BLaER1 treated with 17β-estradiol and CSF1 and Interleukin-3, amounts not matched to agents 10 nM and 100 nM (cell line): ENCODE measurements around the gene PRDM11.

Source experiments
- H3K27ac ChIP-seq, 11 experiments: shearing (Covaris generic); formaldehyde crosslinking; 2 replicates each; pipeline ENCODE4 v1.8.1; 2022
- H3K27me3 ChIP-seq, 11 experiments: shearing (Covaris generic); formaldehyde crosslinking; 2 replicates each; pipeline ENCODE4 v1.8.1; 2022
- H3K36me3 ChIP-seq, 11 experiments: shearing (Covaris generic); formaldehyde crosslinking; 2 replicates each; pipeline ENCODE4 v1.8.1; 2022
- H3K4me1 ChIP-seq, 10 experiments: shearing (Covaris generic); formaldehyde crosslinking; 2 replicates each; pipeline ENCODE4 v1.8.1; 2022
- H3K4me2 ChIP-seq, 11 experiments: shearing (Covaris generic); formaldehyde crosslinking; 2 replicates each; pipeline ENCODE4 v1.8.1; 2022
- H3K4me3 ChIP-seq, 10 experiments: shearing (Covaris generic); formaldehyde crosslinking; 2 replicates each; pipeline ENCODE4 v1.8.1; 2022
- H3K9ac ChIP-seq, 11 experiments: shearing (Covaris generic); formaldehyde crosslinking; 2 replicates each; pipeline ENCODE4 v1.8.1; 2022
- H3K9me3 ChIP-seq, 11 experiments: shearing (Covaris generic); formaldehyde crosslinking; replicated peaks in 1 of 11; 2 replicates each; pipeline ENCODE4 v1.8.1; 2022
- H4K20me1 ChIP-seq, 11 experiments: shearing (Covaris generic); formaldehyde crosslinking; 2 replicates each; pipeline ENCODE4 v1.8.1; 2022
- Cebpa-rat ChIP-seq, 11 experiments: shearing (Covaris generic); IDR thresholded peaks; 2 replicates each; pipeline ENCODE4 v1.8.1; 2022

The PRDM11 gene

GRCh38 chr11:45104790-45105084 is 41.7 kb upstream of the PRDM11 start:
- Histone ChIP-seq H3K4me1 (peaks cover 31 to 59% (median 47%) of the 10 kb centered on the region in 10 experiments), H4K20me1 (peaks cover 0 to 10% (median 0%) of the 10 kb centered on the region in 11 experiments; a peak in 2 of 22 replicates)

GRCh38 chr11:45105233-45105983 is 41.0 kb upstream of the PRDM11 start:
- TF ChIP-seq Cebpa-rat (IDR thresholded peaks at IDR 0.05), result no peak
- Histone ChIP-seq H4K20me1 (peaks cover 0 to 10% (median 0%) of the 10 kb centered on the region in 11 experiments; a peak in 2 of 22 replicates), H3K27me3 (no peaks in the 10 kb centered on the region; a peak in 1 of 22 replicates), H3K4me3 (no peak overlapping the region), H3K4me2 (peak overlapping the region in 9 of 11 experiments; percentile 2 to 38 (median 20); a peak in 12 of 22 replicates), H3K27ac (no peak overlapping the region), H3K4me1 (peaks cover 30 to 52% (median 40%) of the 10 kb centered on the region in 10 experiments), H3K9ac (0 out of 22 replicates have a peak overlapping the region, but pooled peaks of 1 of the 11 experiments have one; percentile 14), H3K9me3 (no peaks in the 10 kb centered on the region), H3K36me3 (no peaks in the 10 kb centered on the region)

More at GRCh38 chr11:45104790-45105084, 41.7 kb upstream of the PRDM11 start:
- Histone ChIP-seq H3K4me3 (no peak overlapping the region), H3K9me3 (no peaks in the 10 kb centered on the region), H3K9ac (0 out of 22 replicates have a peak overlapping the region, but pooled peaks of 2 of the 11 experiments have one; percentile 4 to 14), H3K27ac (no peak overlapping the region), H3K4me2 (peak overlapping the region in 1 of 11 experiments; percentile 32; a peak in 1 of 22 replicates), H3K27me3 (no peaks in the 10 kb centered on the region; a peak in 1 of 22 replicates), H3K36me3 (no peaks in the 10 kb centered on the region)
- no peak for TF ChIP-seq Cebpa-rat (IDR thresholded peaks at IDR 0.05)

GRCh38 chr11:45105984-45106375 is 40.5 kb upstream of the PRDM11 start:
- TF ChIP-seq Cebpa-rat (IDR thresholded peaks at IDR 0.05), result no peak
- Histone ChIP-seq H3K27me3 (no peaks in the 10 kb centered on the region; a peak in 1 of 22 replicates), H3K4me3 (no peak overlapping the region), H3K36me3 (no peaks in the 10 kb centered on the region), H3K9me3 (no peaks in the 10 kb centered on the region), H3K9ac (no peak overlapping the region), H3K4me1 (peaks cover 26 to 47% (median 35%) of the 10 kb centered on the region in 10 experiments), H4K20me1 (peaks cover 0 to 10% (median 0%) of the 10 kb centered on the region in 11 experiments; a peak in 2 of 22 replicates), H3K4me2 (peak overlapping the region in 8 of 11 experiments; percentile 1 to 38 (median 13); a peak in 9 of 22 replicates), H3K27ac (no peak overlapping the region)

GRCh38 chr11:45106440-45106839 is 40.0 kb upstream of the PRDM11 start:
- H3K4me1 ChIP-seq, result peaks cover 21 to 47% (median 33%) of the 10 kb centered on the region in 10 experiments
- H3K4me3 ChIP-seq, result no peak overlapping the region
- H3K9ac ChIP-seq, result 0 out of 22 replicates have a peak overlapping the region, but pooled peaks of 1 of the 11 experiments have one; percentile 35
- no peak overlapping the region for H3K27ac ChIP-seq
- no peak for TF ChIP-seq Cebpa-rat (IDR thresholded peaks at IDR 0.05)
- no peaks in the 10 kb centered on the region for H3K36me3 ChIP-seq
- H3K4me2 ChIP-seq, result peak overlapping the region in 1 of 11 experiments; percentile 15; a peak in 1 of 22 replicates
- H3K27me3 ChIP-seq, result no peaks in the 10 kb centered on the region; a peak in 1 of 22 replicates
- no peaks in the 10 kb centered on the region for H3K9me3 ChIP-seq
- H4K20me1 ChIP-seq, result peaks cover 0 to 10% (median 0%) of the 10 kb centered on the region in 11 experiments; a peak in 2 of 22 replicates

GRCh38 chr11:45107029-45107428 is 39.4 kb upstream of the PRDM11 start:
- H3K4me2 ChIP-seq, result 0 out of 22 replicates have a peak overlapping the region, but pooled peaks of 1 of the 11 experiments have one; percentile 15
- no peak overlapping the region for H3K4me3 ChIP-seq
- peaks cover 20 to 46% (median 32%) of the 10 kb centered on the region in 10 experiments for H3K4me1 ChIP-seq
- H3K27ac ChIP-seq, result no peak overlapping the region
- no peaks in the 10 kb centered on the region; a peak in 1 of 22 replicates for H3K27me3 ChIP-seq
- no peaks in the 10 kb centered on the region for H3K36me3 ChIP-seq
- peaks cover 0 to 10% (median 0%) of the 10 kb centered on the region in 11 experiments; a peak in 2 of 22 replicates for H4K20me1 ChIP-seq
- TF ChIP-seq Cebpa-rat (IDR thresholded peaks at IDR 0.05), result no peak
- H3K9me3 ChIP-seq, result no peaks in the 10 kb centered on the region
- H3K9ac ChIP-seq, result no peak overlapping the region

GRCh38 chr11:45108070-45109064 is 38.1 kb upstream of the PRDM11 start:
- H4K20me1 ChIP-seq, result peaks cover 0 to 10% (median 0%) of the 10 kb centered on the region in 11 experiments; a peak in 2 of 22 replicates
- no peak for TF ChIP-seq Cebpa-rat (IDR thresholded peaks at IDR 0.05)
- H3K4me2 ChIP-seq, result no peak overlapping the region
- H3K9me3 ChIP-seq, result no peaks in the 10 kb centered on the region
- H3K9ac ChIP-seq, result 0 out of 22 replicates have a peak overlapping the region, but pooled peaks of 1 of the 11 experiments have one; percentile 7
- no peaks in the 10 kb centered on the region; a peak in 1 of 22 replicates for H3K27me3 ChIP-seq
- H3K4me1 ChIP-seq, result peaks cover 6 to 33% (median 19%) of the 10 kb centered on the region in 10 experiments; a peak in 19 of 20 replicates
- H3K36me3 ChIP-seq, result no peaks in the 10 kb centered on the region
- H3K27ac ChIP-seq, result no peak overlapping the region
- no peak overlapping the region for H3K4me3 ChIP-seq

- no peaks in the 10 kb centered on the region for H3K9me3 ChIP-seq
- H3K4me1 ChIP-seq, result peaks cover 6 to 31% (median 18%) of the 10 kb centered on the region in 10 experiments; a peak in 14 of 20 replicates
- no peak overlapping the region for H3K9ac ChIP-seq
- H3K27ac ChIP-seq, result no peak overlapping the region
- no peak overlapping the region for H3K4me3 ChIP-seq
- no peaks in the 10 kb centered on the region for H3K36me3 ChIP-seq
- H4K20me1 ChIP-seq, result peaks cover 0 to 10% (median 0%) of the 10 kb centered on the region in 11 experiments; a peak in 2 of 22 replicates
- TF ChIP-seq Cebpa-rat (IDR thresholded peaks at IDR 0.05), result no peak
- peaks cover 0 to 3% (median 0%) of the 10 kb centered on the region in 11 experiments; a peak in 1 of 22 replicates for H3K27me3 ChIP-seq
- no peak overlapping the region for H3K4me2 ChIP-seq
These were observed 37.0 kb upstream of the PRDM11 start for GRCh38 chr11:45109400-45109799.

- Histone ChIP-seq H3K27me3 (peaks cover 0 to 3% (median 0%) of the 10 kb centered on the region in 11 experiments; a peak in 1 of 22 replicates), H3K4me1 (peaks cover 5 to 22% (median 8%) of the 10 kb centered on the region in 10 experiments; a peak in 13 of 20 replicates), H4K20me1 (peaks cover 0 to 10% (median 0%) of the 10 kb centered on the region in 11 experiments; a peak in 2 of 22 replicates), H3K36me3 (no peaks in the 10 kb centered on the region), H3K4me2 (no peak overlapping the region), H3K9me3 (peaks cover 0 to 5% (median 4%) of the 10 kb centered on the region in 11 experiments; a peak in 14 of 22 replicates), H3K27ac (no peak overlapping the region), H3K9ac (no peak overlapping the region), H3K4me3 (no peak overlapping the region)
- TF ChIP-seq Cebpa-rat (IDR thresholded peaks at IDR 0.05), result no peak
These were observed 35.9 kb upstream of the PRDM11 start for GRCh38 chr11:45110562-45110961.
